HCT116 (cell line): ENCODE data around the gene HCFC2. TPM values are rescaled to one million over a fixed set of nuclear protein-coding genes. Genes with fewer than 3 reads are reported as not detected.

Experiments
- ATAC-seq: fragments of 200-7000 bp; cut with Tn5 transposase; 2 replicates; pipeline ENCODE4 v1.9.1; 2020; ENCODE audit warnings: mild to moderate bottlenecking, moderate library complexity
- BruUV-seq: library from RNA; stranded (reverse); fragments of 400-500 nt; replicated peaks from 2 replicates; lab custom pipeline; 2021; lab: Mats Ljungman, UMichigan
- CTCF ChIA-PET: fragments of 300-600 bp; sonication (Branson Sonifier 250); formaldehyde crosslinking; loops from one replicate; lab custom pipeline; 2021; ENCODE audit warnings: antibody characterized with exemption; lab: Charles Lee
- POLR2A ChIA-PET: fragments of 300-600, 350-600 bp; sonication (Branson Sonifier 250); formaldehyde crosslinking; loops from one replicate; lab custom pipeline; 2021; ENCODE audit warnings: antibody characterized with exemption; lab: Charles Lee
- RAD21 ChIA-PET, 2 experiments: fragments of 300-600 bp; sonication (Branson Sonifier 250); formaldehyde crosslinking; loops; one replicate each; lab custom pipeline; 2023; ENCODE audit warnings: low total read pairs in 2 of 2; ENCODE audit not compliant: uncharacterized antibody in 2 of 2, unreplicated experiment in 2 of 2, low non-redundant PET in 1 of 2; lab: Charles Lee
- DNase-seq: peaks from one replicate; pipeline ENCODE4 v3.0.0-alpha.2; 2010; ENCODE audit warnings: low read depth, low spot score
- H2AFZ ChIP-seq: fragments of 200-600 bp; shearing (Covaris generic), sonication (generic); 2 replicates; pipeline ENCODE4 v1.6.1; 2017; ENCODE audit warnings: low read depth, mixed run types, mixed read lengths, antibody characterized with exemption, low read length; ENCODE audit not compliant: poor library complexity, severe bottlenecking
- H3K27ac ChIP-seq: 2 replicates; pipeline ENCODE4 v1.5.1; 2012; ENCODE audit warnings: low read depth, low read length
- H3K27me3 ChIP-seq: fragments of 200-600 bp; sonication (generic); 2 replicates; pipeline ENCODE4 v1.6.1; 2016; ENCODE audit warnings: mixed run types, low read length, mixed read lengths; ENCODE audit not compliant: insufficient read depth
- H3K36me3 ChIP-seq, 2 experiments: fragments of 200-500 bp in 1 of 2; fragments of 200-600 bp in 1 of 2; sonication (Bioruptor generic) in 1 of 2; sonication (generic) in 1 of 2; 2 replicates each; pipeline versions ENCODE4 v1.5.1 to v1.6.1; 2014 to 2016; ENCODE audit warnings: low read length in 2 of 2, inconsistent platforms in 1 of 2, mixed read lengths in 1 of 2, mixed run types in 1 of 2; ENCODE audit not compliant: insufficient read depth in 2 of 2, control insufficient read depth in 1 of 2
- H3K4me1 ChIP-seq, 2 experiments: fragments of 200-600 bp in 1 of 2; sonication (generic) in 1 of 2; 2 replicates each; pipeline versions ENCODE4 v1.5.1 to v1.6.1; 2012 to 2017; ENCODE audit warnings: low read length in 2 of 2, inconsistent platforms in 1 of 2, mild to moderate bottlenecking in 1 of 2, mixed read lengths in 1 of 2, mixed run types in 1 of 2, moderate library complexity in 1 of 2; ENCODE audit not compliant: insufficient read depth in 2 of 2, control insufficient read depth in 1 of 2
- H3K4me2 ChIP-seq: fragments of 200-600 bp; sonication (generic); 2 replicates; pipeline ENCODE4 v1.6.1; 2017; ENCODE audit warnings: mixed run types, low read length, mixed read lengths
- H3K4me3 ChIP-seq, 2 experiments: fragments of 200-600 bp in 1 of 2; sonication (generic) in 1 of 2; replicated peaks in 1 of 2; 2 replicates each; pipeline ENCODE4 v1.5.1; 2011 to 2016; ENCODE audit warnings: low read length in 2 of 2, control low read depth in 1 of 2, low read depth in 1 of 2, mild to moderate bottlenecking in 1 of 2, mixed read lengths in 1 of 2, mixed run types in 1 of 2
- H3K79me2 ChIP-seq: fragments of 200-600 bp; sonication (generic); 2 replicates; pipeline ENCODE4 v1.6.1; 2017; ENCODE audit warnings: mild to moderate bottlenecking, mixed run types, low read length, moderate library complexity, mixed read lengths; ENCODE audit not compliant: insufficient read depth
- H3K9ac ChIP-seq: fragments of 200-600 bp; sonication (generic); 2 replicates; pipeline ENCODE4 v1.6.1; 2016; ENCODE audit warnings: low read length, mixed read lengths
- H3K9me2 ChIP-seq: fragments of 200-600 bp; sonication (generic), shearing (Covaris generic); 2 replicates; pipeline ENCODE4 v1.6.1; 2017; ENCODE audit warnings: mixed run types, mild to moderate bottlenecking, moderate library complexity; ENCODE audit not compliant: insufficient read depth
- H3K9me3 ChIP-seq, 2 experiments: fragments of 200-500 bp in 1 of 2; fragments of 200-600 bp in 1 of 2; sonication (Bioruptor generic) in 1 of 2; sonication (generic) in 1 of 2; 2 replicates each; pipeline ENCODE4 v1.6.1; 2014 to 2017; ENCODE audit warnings: low read length in 2 of 2, mixed read lengths in 2 of 2, inconsistent platforms in 1 of 2, low read depth in 1 of 2, mild to moderate bottlenecking in 1 of 2, mixed run types in 1 of 2, moderate library complexity in 1 of 2; ENCODE audit not compliant: control insufficient read depth in 1 of 2, insufficient read depth in 1 of 2
- H4K20me1 ChIP-seq: fragments of 200-600 bp; sonication (generic), shearing (Covaris generic); 2 replicates; pipeline ENCODE4 v1.6.1; 2017; ENCODE audit warnings: mixed run types, mild to moderate bottlenecking, moderate library complexity; ENCODE audit not compliant: insufficient read depth
- ELF1 ChIP-seq: IDR thresholded peaks from 2 replicates; pipeline ENCODE4 v1.6.1; 2012; ENCODE audit warnings: low read depth, borderline replicate concordance
- POLR2A ChIP-seq: IDR thresholded peaks from 2 replicates; pipeline ENCODE4 v1.7.0; 2011; ENCODE audit warnings: borderline replicate concordance; ENCODE audit not compliant: insufficient read depth, insufficient read length; ENCODE audit errors: extremely low read depth
- RAD21 ChIP-seq: IDR thresholded peaks from 2 replicates; pipeline ENCODE4 v1.6.1; 2012; ENCODE audit warnings: low read depth, mild to moderate bottlenecking
- SIN3A ChIP-seq: IDR thresholded peaks from 2 replicates; pipeline ENCODE4 v1.6.1; 2012; ENCODE audit warnings: low read depth
- SP1 ChIP-seq: IDR thresholded peaks from 2 replicates; pipeline ENCODE4 v1.6.1; 2012; ENCODE audit warnings: low read depth
- YY1 ChIP-seq: IDR thresholded peaks from 2 replicates; pipeline ENCODE4 v1.6.1; 2011; ENCODE audit warnings: low read length, low read depth, moderate library complexity, mild to moderate bottlenecking; ENCODE audit not compliant: insufficient replicate concordance; ENCODE audit errors: extremely low read depth
- ZBTB33 ChIP-seq: IDR thresholded peaks from 2 replicates; pipeline ENCODE4 v1.6.1; 2011; ENCODE audit warnings: mild to moderate bottlenecking, low read length, moderate library complexity; ENCODE audit not compliant: insufficient replicate concordance; ENCODE audit errors: extremely low read depth
- ZNF274 ChIP-seq: fragments of 200-500 bp; sonication (Bioruptor generic); IDR thresholded peaks from 2 replicates; pipeline ENCODE4 v1.6.1; 2014; ENCODE audit warnings: mild to moderate bottlenecking, low read depth, low read length, inconsistent platforms
- intact Hi-C: fragments of 100-400 bp; cut with micrococcal nuclease; formaldehyde crosslinking; loops from 2 replicates; pipeline ENCODE4 v1.10.0; 2022
- total RNA-seq: library from RNA; stranded (reverse); gene quantifications from one replicate; pipeline ENCODE4 v1.2.1, GENCODE V29; 2021; ENCODE audit not compliant: unreplicated experiment

The HCFC2 gene
- total RNA-seq, 1 experiment from 2014 or later: 4.9 TPM

GRCh38 chr12:104130760-104131159 is 66.4 kb downstream of the HCFC2 start:
- H3K9ac ChIP-seq: no peak overlapping the region
- H3K79me2 ChIP-seq: peaks cover 27% of the 10 kb centered on the region
- TF ChIP-seq SIN3A (no peak), POLR2A (no peak), ZNF274 (no peak), RAD21 (no peak)
- no peaks in the 10 kb centered on the region for H3K27me3 ChIP-seq
- BruUV-seq: no TSS peak
- intact Hi-C loops: no loop called here
- ChIA-PET POLR2A (no interaction called here), RAD21 (no interaction called here), CTCF (no interaction called here)
- peaks cover 0 to 4% of the 10 kb centered on the region in 2 experiments; a peak in 1 of 4 replicates for H3K4me1 ChIP-seq
- H3K9me3 ChIP-seq: no peaks in the 10 kb centered on the region
- H2AFZ ChIP-seq: no peak overlapping the region
- peaks cover 17 to 18% of the 10 kb centered on the region in 2 experiments; a peak in 3 of 4 replicates for H3K36me3 ChIP-seq
- H3K4me3 ChIP-seq: no peak overlapping the region
- no peak for DNase-seq
- H3K4me2 ChIP-seq: no peak overlapping the region
- no peak overlapping the region for H3K27ac ChIP-seq
- no peaks in the 10 kb centered on the region for H3K9me2 ChIP-seq
- no peak for ATAC-seq
- no peaks in the 10 kb centered on the region for H4K20me1 ChIP-seq

GRCh38 chr12:104131609-104132008 is 67.3 kb downstream of the HCFC2 start:
- intact Hi-C loops: no loop called here
- BruUV-seq: no TSS peak
- H3K36me3 ChIP-seq: peaks cover 13 to 15% of the 10 kb centered on the region in 2 experiments; a peak in 3 of 4 replicates
- ATAC-seq (no peak), DNase-seq (no peak)
- no peak overlapping the region for H2AFZ ChIP-seq
- peaks cover 36% of the 10 kb centered on the region for H3K79me2 ChIP-seq
- TF ChIP-seq ELF1 (no peak), ZNF274 (no peak), ZBTB33 (no peak), SP1 (no peak), YY1 (no peak)
- H3K4me3 ChIP-seq: no peak overlapping the region
- no peak overlapping the region for H3K9ac ChIP-seq
- no peaks in the 10 kb centered on the region for H3K9me2 ChIP-seq
- peaks cover 6 to 9% of the 10 kb centered on the region in 2 experiments; a peak in 3 of 4 replicates for H3K4me1 ChIP-seq
- H3K4me2 ChIP-seq: no peak overlapping the region
- no peaks in the 10 kb centered on the region for H4K20me1 ChIP-seq
- H3K27me3 ChIP-seq: no peaks in the 10 kb centered on the region
- ChIA-PET POLR2A (interaction anchor here (0.6 kb wide), 1 partner anchor 137 kb away, joined by 3 read pairs; no protein-coding TSS in a partner anchor), RAD21 (no interaction called here), CTCF (no interaction called here)
- no peak overlapping the region for H3K27ac ChIP-seq
- H3K9me3 ChIP-seq: no peaks in the 10 kb centered on the region
